ENCODE measurements around the gene FAIM2.

The FAIM2 gene

DNA sequence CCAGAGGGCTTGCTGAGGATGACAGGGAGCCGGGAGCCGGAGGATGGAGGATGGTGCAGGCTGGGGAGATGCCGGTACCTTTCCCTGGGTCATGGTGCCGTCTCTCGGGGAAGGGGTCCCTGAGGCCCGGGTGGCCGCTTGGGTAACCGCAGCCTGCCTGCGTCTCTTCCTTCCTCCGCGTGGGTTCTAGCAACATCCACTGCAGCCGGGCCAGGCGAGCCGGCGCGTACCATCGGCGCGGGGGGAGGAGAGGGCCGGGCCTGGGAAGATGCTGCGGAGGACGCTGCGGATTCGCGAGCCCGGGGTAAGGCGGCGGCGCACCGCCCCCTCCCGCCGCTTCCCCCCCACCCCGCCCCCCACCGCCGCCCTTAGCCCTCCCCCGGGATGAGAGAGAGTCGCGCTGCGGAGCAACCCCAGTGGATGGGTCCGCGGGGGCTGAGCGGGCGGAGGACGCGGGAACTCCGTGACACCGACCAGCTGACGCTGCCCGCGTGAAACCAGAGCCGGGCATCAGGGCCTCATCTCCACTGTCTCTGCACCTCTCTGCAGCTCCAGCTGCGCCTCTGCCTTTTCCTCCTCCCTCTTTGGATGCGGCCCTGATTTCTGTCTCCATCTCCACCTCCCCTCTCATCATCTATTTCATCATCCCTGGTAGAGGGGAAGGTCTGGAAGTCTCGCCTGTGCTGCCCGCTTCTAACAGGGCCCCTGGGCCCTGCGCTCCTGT lies at the start of gene FAIM2:
TSS of gene FAIM2 (minus strand) at position 201 of the 724 bp plus-strand sequence. CDS start at position 93, 108 bp downstream.
- DNase-seq (ENCODE audit: low spot score) = no peak

DNA sequence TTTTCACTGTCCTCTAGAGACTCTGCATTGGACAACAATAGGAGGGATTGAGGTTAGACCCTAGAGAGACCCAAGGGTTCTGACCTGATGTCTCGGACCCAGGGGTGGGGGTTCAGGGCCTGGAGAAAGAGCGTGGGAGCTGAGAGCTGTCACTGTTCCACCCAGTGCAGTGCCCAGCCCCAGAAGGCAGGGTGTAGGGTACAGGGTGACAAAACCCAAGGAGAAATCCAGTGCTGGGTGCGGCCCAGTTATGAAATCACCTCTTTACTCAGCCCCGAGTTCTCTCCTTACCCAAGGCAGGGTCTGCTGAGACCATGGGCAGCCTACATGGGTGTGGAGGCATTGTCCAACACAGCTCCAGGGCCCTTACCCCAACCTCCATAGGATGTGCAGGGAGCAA lies 49.5 kb upstream of the FAIM2 start:
- DNase-seq (ENCODE audit: low spot score) = no peak

DNA sequence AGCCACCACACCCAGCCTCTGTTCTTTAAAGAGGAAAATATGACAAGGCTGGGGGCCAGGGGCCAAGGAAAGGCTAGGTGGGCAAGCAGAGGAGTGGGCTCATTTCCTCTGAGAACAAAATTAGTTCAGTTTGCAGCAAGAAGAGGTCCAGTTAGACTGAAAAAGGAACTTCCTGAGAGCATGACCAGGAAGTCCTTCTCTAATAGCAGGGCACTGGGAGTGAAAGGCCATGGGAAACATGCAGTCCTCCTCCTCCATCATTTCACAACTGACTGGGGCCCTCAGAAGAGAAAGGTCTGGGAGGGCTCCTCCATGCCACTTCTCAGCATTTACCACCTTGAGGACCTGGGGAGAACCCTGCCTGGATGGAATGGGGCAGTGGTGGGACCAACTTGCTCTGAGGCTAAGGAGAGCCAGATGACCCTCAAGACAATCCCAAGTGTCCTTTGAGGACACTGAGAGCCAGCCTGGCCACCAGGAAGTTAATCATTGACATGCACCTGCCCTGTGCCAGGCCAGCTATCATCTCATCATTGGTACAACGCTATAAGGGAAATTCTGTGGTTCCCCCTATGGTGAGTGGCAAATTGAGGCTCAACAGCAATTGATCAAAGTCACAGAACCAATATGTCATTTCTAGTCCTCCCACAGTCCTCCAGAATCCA lies 48.8 kb upstream of the FAIM2 start:
- no peak for DNase-seq (ENCODE audit: low spot score)

DNA sequence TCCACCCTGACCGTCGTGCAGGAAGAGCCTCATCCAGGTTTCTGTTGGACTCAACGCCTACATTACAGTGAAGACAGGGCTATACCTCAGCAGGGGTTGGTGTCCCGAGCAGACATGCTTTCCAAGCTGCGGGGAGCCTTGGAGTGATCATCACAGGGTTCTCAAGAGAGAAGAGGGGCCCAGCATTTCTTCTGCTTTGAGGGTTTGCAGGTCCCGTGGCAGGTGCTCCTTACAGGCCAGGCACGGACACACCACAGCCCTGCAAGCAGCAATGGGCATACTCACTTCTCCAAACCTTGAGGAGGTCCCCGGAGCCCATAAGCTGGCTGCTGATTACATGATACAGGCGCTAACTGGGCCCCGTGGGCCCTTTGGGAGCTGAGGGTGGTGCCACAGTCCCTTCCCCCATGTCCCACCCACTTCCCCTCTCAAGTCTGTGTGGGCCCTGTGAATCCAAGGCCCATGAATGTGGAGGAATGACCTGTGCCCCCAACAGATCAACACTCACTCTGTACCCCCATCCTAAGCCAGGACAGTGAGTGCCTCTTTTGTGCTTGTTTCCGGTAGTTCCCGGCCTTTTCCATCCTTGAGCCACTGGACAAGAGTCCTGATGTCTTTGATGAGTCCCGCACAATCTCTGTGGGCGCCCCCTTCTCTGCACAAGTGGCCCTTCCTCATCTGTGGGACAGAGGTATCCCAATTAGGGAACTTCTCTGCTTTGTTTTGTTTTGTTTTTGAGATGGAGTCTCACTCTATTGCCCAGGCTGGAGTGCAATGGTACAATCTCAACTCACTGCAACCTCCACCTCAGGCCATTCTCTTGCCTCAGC lies 47.9 kb upstream of the FAIM2 start:
- DNase-seq (ENCODE audit: low spot score) = no peak

DNA sequence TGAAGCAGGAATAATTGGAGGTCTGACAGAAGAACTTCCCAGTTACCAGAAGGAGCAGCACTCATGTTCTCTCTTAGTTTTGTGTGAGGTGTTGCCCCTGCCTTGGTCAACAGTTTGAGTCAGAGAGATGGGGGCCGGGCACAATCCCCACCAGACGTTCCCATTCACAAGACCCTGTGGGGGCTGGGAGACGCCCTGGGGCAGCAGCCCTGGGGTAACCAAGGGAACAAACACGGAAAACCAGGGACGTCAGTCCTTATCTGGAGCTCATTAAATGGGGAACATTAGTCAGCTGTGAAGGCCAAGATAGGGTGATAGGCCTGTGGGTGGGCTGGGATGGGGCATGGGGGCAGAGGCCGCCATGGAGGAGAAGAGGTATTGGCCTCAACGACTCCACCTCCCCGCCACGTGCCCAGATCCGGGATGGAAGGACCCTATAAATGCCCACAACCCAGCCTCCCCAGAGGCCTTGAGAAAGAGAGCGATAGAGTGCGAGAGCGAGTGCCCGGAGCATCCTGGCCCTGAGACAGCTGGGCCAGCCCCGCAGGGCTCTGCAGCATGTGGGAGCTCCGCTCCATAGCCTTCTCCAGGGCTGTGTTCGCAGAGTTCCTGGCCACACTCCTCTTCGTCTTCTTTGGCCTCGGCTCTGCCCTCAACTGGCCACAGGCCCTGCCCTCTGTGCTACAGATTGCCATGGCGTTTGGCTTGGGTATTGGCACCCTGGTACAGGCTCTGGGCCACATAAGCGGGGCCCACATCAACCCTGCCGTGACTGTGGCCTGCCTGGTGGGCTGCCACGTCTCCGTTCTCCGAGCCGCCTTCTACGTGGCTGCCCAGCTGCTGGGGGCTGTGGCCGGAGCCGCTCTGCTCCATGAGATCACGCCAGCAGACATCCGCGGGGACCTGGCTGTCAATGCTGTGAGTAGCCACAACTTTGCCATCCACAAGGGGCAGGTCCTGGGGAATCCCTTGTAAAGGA lies 46.9 kb upstream of the FAIM2 start, which contains the start of gene AQP2:
TSS of gene AQP2 (plus strand) at position 465 of the 979 bp plus-strand sequence. CDS start at position 559, 94 bp downstream.
- DNase-seq (ENCODE audit: low spot score) = no peak

DNA sequence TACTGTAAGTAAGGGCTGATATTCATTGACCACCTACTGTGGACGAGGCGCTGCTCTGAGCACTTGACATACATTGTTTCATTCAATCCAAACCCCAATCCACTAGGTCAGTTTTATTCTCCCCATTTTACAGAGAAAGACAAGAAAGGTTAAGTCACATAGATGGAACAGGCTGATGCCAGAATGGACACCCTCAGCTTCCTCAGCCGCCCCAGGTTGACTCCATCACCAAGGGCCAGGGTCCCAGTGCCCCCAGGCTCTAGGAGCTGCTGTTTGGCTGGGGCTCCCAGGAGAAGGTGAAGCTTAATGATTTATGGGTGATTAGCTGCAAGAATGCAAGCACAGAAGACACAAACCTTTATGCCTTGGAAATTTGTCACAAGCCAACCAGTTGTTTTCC lies 46.2 kb upstream of the FAIM2 start:
- DNase-seq (ENCODE audit: low spot score) = no peak

DNA sequence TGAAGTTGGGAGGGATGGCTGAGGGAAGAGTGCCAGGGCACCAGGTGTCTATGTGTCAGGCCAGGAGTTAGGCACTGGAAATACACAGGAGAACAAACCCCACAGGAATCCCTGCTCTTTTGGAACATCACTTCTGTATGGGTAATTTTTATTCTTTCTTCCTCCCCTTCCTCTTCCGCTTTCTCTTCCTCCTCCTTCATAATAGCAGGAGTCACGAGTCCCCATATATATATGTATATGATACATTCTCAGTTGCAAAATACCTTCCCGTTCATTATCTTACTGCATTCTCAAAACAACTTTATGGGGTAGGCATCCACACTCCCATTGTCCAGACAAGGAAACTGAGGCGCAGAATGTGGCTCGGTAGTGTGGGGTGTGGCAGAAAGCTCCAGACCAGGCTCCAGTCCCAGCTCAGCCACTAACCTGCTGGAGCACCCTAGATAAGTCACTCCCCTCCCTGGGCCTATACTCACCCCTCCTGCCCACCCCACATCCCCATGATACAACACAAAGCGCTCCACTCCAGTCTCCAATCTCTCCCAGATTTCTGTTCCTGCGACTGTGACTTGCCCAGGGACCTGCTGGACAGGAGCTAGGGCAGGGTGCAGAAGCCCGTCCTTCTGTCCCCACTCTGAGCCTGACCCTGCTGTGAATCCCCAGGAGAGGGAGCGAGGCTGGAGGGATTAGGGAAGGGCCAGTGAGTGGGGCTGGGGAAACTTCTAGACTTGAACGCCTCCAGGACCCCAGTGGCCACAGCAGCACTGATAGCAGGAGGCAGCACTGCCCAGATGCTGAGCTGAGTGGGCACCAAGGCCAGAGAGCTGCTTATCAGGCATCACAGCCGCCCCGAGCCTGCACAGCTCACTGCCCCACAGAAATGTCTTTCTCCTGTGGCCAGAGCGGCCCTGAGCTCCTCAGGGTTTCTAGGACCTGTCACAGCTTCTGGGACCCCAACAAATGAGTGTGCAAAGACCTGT lies 45.5 kb upstream of the FAIM2 start:
- DNase-seq (ENCODE audit: low spot score) = no peak

DNA sequence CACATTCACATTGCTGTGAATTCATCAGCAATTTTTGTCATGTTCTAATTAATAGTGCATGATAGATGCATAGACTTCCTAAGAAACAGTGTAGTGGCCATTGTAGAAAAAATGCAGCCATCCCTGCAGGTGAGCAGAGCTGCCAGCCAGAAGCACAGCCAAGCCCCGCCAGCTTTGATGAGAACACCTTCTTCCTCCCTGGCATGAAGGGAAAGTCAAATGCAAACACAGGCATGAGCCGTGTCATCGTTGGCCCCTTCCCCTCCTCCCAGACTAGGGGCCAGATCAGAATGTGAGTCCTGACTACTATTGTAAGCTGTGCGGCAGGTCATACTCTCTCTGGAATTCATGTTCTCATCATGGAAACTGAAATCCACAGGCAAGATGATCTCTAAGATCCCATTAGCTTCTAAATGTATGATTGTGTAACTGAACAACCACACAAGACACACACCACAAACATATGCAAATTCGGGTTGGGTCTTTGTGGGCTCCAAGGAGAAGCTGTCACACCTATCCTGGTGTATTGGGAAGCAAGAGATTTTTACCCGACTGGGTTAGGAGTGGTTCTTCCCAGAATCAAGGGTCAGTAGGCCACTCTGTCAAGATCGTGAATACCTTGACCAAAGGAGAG lies 44.0 kb upstream of the FAIM2 start:
- DNase-seq (ENCODE audit: low spot score) = no peak

DNA sequence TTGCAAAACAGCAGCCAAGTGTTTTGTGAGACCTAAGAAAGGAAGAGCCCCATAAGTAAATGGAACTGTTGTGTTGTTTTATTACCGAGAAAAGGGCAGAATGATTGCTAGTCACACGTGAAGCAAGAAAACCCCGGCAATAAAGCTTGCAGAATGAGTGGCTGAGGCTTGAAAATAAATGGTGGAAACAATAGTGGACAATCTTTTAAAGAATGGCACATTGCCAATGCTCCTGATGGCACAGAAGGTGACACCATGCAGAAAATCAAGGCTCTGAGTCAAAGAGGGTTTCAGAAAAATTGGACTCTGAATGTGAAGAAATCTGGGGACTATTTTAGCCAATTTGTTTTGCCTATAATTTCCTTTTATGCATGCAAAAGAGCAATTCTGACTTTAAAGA lies 42.8 kb upstream of the FAIM2 start:
- no peak for DNase-seq (ENCODE audit: low spot score)

DNA sequence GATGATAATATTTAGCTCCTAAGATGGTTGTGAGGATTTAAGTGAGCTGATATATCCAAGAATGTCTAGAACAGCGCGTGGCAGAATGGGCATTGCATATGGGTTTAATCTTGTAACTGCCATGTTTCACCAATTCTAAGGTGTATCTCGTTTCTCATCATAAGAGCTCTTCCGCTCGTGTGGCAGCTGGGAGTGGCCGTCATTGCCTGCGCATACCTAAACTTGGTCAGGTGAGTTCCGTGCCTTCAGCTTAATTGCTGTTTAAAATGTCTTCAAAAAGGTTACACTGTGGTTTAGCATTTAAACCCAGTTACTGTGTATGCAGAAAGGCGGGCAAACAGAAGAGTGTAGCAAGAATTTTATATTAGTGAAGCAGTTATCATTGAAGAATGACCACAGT lies 42.4 kb upstream of the FAIM2 start:
- no peak for DNase-seq (ENCODE audit: low spot score)

DNA sequence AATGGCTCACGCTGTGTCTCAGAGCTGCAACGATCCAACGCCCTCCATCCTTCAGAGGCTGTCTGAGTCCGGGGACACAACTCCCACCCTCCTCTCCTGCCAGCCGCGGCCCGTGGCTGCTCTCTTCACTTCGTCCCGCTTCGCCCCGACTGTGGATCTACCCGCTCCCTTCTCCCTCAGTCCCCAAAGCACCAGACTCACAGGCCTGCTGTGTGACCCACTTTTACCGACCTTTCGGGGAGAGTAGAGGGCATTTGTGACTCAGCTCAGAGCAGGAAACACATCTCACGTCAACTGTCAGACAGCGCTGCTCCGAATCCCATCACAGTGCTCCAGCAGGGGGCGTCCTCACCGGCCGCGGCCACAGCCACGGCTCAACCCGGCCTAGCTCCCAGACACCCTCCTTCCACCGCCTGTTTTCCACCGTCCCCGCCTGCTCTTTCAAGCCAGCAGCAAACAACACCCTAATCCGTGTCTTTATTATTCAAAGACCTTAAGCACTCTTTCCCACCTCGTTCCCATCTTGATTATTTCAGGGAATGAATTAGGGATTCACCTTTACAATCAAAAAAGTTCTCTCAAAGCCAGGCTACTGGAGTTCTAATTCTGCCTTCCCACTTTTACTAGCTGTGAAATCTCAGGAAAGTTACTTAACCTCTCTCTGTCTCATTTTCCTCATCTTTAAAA lies 41.8 kb upstream of the FAIM2 start:
- peak; percentile 50 for DNase-seq (ENCODE audit: low spot score)

DNA sequence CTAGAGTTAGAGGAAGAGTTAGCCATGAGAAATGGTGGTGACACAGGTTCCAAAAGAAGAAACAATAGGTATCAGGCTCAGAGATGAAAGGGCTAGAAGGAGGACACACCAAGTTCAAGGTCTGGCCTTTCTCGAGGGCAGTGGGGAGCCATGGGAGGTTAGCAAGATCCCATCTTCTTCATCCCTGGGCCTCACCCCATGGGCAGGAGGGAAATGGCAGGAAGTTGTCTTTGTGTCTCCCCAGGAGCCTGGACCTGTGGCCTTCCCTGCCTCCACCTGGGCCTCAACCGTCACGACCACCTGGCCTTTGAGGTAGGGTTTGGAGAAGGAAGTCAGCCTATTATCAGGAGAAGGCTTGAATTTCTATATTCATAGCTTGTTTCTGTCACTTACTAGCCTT lies 41.0 kb upstream of the FAIM2 start:
- no peak for DNase-seq (ENCODE audit: low spot score)

DNA sequence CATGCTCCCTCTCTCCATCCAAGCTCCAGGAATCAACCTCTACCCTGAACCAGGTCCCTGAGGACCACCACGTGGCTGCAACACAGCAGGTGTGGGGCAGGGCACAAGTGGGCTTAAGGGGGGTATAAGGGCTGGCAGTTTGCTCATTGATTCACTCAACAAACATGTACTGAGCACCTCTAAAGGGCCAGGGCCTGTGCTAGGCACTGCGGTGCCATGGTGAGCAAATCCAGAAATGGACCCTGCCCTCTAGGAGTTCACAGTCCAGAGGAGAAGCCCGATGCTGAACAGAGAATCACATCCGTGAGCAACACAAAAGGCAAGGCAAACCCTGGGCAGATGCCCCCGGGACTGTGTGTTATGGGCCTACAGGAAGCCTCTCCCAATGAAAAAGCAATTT lies 40.3 kb upstream of the FAIM2 start:
- no peak for DNase-seq (ENCODE audit: low spot score)

DNA sequence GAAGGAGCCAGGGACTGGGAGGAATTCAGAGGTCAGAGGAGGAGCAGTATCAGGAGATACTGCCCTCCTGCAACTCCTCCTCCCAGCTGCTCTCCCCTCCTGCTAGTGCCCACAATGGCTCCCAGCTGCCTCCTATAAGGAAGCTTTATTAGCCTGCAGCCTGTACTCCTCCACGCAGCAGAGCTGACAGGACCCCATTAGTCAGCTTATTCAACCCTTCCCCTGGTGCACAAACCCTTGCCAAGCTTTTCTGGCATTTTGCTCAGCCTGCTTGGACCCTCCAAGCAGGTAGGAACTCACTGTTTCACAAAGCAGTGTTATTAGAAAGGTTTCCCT lies 39.9 kb upstream of the FAIM2 start:
- DNase-seq (ENCODE audit: low spot score) = no peak

DNA sequence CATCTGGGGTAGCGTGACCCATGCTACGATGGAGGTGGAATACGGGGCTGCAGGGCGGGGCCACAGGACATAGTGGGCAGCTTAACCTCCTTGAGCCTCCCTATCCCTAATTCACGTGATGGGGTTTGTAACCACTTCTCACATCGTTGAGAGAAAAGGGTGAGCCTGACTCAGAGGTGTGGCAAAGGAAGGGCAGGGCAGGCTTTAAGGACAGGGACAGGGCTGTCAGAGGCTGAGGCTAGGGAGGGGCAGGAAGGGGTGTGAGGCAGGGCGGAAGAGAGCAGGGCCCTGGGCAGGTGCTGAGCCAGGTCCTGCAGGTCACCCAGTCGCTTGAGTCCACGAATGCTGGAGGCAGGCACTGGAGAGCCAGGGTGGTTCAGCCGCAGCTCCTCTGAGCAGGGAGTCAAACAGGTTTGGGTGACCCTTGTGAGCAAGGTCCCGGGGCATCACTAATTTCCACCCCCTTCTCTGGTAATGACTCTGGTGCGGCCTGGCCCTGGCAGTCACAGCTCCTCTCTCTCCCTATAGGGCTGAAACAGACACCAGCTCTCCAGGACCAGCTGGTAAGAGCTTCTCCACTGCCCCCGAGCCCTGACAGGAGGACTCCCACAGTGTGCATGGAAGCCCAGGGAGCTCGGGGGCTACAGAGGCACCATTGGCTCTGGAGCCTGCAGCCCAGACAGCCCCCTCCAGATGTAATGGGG lies 39.4 kb upstream of the FAIM2 start:
- no peak for DNase-seq (ENCODE audit: low spot score)

DNA sequence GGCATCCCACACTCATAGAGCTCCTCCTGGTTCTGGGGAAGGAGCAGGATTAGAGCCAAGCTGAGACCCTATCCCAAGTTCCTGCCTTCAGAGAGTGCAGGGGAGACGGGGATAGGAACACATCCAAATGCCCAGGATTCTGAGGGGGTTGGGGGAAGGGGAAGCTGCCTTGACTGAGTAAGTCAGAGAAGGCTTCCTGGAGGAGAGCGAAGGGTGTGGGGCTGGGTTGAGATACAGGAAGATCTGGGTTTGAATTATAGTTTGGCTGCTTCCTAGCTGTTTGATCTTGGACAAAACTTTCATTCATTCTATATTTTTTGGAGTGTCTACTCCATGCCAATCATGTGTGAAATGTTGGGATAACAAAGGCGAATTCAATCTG lies 38.8 kb upstream of the FAIM2 start:
- DNase-seq (ENCODE audit: low spot score) = no peak

DNA sequence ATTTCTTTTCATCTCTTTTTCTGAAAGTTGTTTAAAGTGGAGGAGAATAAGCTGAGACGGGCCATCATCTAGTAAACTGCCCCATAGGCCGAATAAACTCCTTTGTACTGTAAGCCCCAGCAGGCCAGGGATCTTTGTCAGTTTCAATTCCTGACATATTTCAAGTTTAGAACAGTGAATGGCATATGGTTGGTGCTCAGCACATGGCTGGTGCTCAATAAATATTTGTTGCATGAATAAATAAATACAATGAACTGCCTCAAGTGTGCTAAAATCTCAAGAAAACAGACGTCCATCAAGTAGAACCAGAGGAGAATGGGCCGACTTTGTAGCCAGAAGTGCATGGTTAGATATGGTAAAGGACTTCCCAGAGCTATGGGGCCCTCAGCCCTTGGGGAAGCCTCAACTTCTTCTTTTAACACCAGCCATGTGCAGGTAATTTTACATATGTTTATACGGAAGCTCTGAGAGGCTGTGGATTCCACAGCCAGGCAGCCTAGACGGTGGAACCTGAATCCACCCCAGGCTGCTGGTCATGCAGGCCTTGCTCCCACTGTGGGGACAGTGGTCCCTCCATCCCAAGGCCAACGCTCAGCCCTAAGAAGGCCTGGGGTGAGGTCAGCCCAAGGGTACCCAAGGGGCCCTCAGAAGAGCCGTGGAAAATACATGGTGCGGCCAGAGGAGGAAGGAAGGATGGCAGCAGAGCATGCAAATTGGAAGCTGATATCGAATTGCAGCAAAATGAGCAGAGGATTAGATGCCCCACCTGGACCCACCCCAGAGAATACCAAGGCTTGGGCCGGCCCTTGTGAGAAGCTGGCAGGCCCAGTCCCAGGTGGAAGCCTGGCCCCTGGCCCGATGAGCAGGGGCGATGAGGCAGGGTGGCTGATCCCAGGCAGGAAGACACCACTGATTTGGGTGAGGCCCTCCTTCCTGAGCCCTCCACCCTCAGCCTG lies 38.1 kb upstream of the FAIM2 start:
- no peak for DNase-seq (ENCODE audit: low spot score)

DNA sequence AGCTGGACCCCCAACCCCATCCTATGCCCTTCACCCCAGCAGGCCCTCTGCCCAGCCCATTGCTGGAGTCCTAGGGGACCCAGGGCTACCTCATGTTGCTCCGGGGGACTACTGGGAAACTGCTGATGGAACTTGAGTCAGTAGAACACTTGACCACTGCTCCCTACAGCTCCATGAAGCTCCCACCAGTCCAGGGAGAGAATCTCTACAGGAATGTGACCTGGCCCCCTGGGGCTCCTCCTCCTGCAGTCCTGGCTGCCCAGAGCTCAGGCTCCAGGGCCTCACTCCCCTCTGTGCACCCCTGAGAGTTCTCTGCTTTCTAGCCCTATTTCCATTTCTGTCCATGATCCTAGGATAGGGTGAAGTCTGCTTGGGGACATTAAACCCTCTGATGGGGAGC lies 36.0 kb upstream of the FAIM2 start:
- DNase-seq (ENCODE audit: low spot score) = no peak
